ENCODE results near the gene RDH13.

Gene RDH13

GRCh38 chr19:55091955-55092354 is 29.0 kb upstream of the RDH13 start:
- DNase-seq = no peak

- DNase-seq = no peak
Measured at GRCh38 chr19:55091126-55091910, 28.4 kb upstream of the RDH13 start.

GRCh38 chr19:55090564-55090963 is 27.6 kb upstream of the RDH13 start:
- no peak for DNase-seq

GRCh38 chr19:55089342-55089944 is 26.5 kb upstream of the RDH13 start:
- DNase-seq = no peak

- DNase-seq = peak; percentile 77
Measured at GRCh38 chr19:55088543-55089341, 25.8 kb upstream of the RDH13 start.

GRCh38 chr19:55088021-55088451 is 25.1 kb upstream of the RDH13 start:
- no peak for DNase-seq

GRCh38 chr19:55087542-55087901 is 24.6 kb upstream of the RDH13 start:
- DNase-seq = no peak

GRCh38 chr19:55086730-55087541 is 24.0 kb upstream of the RDH13 start:
- peak; percentile 65 for DNase-seq

GRCh38 chr19:55085923-55086715 is 23.2 kb upstream of the RDH13 start:
- no peak for DNase-seq

- DNase-seq = no peak
Measured at GRCh38 chr19:55084416-55084815, 21.5 kb upstream of the RDH13 start.

- DNase-seq = no peak
Measured at GRCh38 chr19:55083004-55083850, 20.3 kb upstream of the RDH13 start.

- DNase-seq = peak; percentile 65
Measured at GRCh38 chr19:55082020-55082851, 19.3 kb upstream of the RDH13 start.

GRCh38 chr19:55081770-55082019 is 18.7 kb upstream of the RDH13 start:
- no peak for DNase-seq

- peak; percentile 95 for DNase-seq
Measured at GRCh38 chr19:55080968-55081769, 18.2 kb upstream of the RDH13 start.

- peak; percentile 70 for DNase-seq
Measured at GRCh38 chr19:55080121-55080967, 17.4 kb upstream of the RDH13 start.

- no peak for DNase-seq
Measured at GRCh38 chr19:55079400-55080038, 16.6 kb upstream of the RDH13 start.

GRCh38 chr19:55078996-55079395 is 16.0 kb upstream of the RDH13 start:
- no peak for DNase-seq

- no peak for DNase-seq
Measured at GRCh38 chr19:55077106-55077505, 14.2 kb upstream of the RDH13 start.
